Activated CD4-positive, alpha-beta T cell treated with anti-CD3 and anti-CD28 coated beads, Interleukin-2, Interleukin-4, amounts not matched to agents 100 ng/mL and 50 ng/mL, durations not matched to agents 16 hours and 8 hours (primary cell): ENCODE data around the gene CDV3.

Source experiments
- DNase-seq: peaks from one replicate; pipeline ENCODE4 v3.0.0-alpha.2; 2020; ENCODE audit warnings: low spot score

CDV3 gene

DNA sequence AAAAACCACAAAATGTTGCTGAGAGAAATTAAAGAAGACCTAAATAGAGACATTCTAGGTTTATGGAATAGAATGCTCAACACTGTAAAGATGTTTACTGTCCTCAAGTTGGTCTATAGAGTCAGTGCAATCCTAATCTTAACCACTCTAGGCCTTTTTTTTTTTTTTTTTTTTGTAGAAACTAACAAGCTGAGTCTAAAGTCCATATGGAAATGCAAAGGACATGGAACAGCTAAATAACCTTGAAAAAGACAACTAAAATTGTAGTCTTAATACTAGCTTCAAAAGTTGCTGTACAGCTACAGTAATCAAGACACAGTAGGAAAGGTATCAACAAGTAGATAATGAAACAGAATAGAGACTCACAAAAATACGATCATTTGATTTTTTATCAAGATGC is 32.9 kb downstream of the CDV3 start:
- DNase-seq: no peak

DNA sequence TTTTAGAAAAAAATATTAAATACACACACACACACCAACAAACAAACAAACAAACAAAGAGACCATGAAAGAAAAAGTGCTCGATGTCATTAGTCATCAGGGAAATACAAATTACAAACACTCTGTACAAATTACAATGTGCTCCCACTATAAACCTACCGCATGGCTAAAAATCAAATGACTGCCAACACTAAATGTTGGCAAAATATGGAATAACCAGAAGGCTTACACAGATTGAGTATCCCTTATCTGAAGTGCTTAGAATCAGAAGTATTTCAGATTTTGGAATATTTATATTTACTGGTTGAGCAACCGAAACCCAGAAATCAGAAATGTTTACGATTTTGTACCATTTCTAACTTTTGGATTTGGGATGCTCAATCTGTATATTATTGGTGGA is 33.4 kb downstream of the CDV3 start:
- DNase-seq: no peak

DNA sequence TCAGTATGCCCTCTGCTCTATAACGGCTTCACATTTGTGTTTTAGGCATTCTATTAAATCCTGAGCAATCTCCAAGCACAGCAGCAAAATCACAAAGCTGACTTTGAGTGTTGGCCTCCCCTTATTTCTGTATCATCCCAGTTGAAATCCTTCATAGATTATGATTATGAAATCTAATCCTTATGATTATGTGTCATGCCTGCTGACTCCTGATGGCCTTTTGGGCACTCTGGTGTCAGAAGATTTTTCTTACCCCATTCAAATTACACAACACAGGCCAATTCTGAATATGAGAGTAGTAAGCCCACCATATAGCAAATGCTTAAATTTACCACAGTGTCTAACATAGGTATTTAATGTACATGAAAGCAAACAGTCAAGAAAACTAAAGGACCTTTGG is 34.3 kb downstream of the CDV3 start:
- DNase-seq: no peak

DNA sequence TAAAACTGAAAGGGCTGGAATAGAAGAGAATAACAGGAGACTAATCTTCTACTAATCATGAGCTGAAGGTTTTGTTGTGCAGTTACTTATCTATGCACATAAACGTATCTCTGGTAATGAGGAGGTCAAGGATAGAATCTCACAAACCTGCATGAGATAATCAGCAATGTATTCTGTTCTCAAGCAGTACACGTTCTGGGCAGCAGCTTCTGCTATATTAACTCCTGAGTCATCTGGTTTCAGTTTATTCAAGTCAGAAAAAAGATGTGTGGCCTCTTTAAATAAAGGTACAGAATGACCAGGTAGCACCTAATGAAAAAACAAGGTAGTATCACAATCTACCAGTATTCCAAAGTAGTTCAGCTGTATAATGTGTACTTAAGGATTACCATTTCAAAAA is 34.9 kb downstream of the CDV3 start:
- DNase-seq: no peak

DNA sequence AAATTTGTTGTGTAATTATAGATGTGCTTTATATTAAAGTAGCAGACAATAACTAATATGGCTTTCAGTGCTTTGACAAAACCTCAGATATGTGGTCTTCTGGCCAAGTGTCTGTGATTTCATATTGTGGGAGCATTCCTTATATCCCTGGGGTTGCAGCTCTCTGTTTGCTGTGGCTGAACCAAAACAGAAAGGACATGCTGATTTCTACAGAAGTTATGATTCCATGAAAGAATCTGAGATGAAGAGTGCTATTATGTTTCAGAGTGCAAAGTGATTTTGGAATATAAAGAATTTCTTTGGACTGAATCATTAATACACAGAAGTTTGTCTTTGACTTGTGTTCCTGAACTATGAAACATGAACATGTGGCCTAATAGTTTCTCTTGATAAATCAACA is 36.5 kb downstream of the CDV3 start:
- no peak for DNase-seq

DNA sequence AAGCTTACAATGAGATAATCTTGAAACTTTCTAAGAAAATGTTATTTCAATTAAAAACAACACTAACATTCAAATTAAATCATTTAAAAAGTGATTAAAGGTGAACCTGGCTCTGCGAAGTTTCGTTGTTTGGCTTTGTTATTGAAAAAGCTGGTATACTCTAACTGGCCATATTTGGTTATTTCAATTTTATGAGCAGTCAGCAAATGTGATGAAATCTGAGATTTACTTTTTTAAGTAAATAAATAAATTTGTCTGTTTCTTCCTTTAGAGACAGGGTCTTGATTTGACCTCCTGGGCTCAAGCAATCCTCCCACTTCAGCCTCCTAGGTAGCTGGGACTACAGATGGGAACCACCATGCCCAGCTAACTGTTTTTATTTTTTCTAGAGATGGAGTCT is 38.0 kb downstream of the CDV3 start:
- DNase-seq: no peak

DNA sequence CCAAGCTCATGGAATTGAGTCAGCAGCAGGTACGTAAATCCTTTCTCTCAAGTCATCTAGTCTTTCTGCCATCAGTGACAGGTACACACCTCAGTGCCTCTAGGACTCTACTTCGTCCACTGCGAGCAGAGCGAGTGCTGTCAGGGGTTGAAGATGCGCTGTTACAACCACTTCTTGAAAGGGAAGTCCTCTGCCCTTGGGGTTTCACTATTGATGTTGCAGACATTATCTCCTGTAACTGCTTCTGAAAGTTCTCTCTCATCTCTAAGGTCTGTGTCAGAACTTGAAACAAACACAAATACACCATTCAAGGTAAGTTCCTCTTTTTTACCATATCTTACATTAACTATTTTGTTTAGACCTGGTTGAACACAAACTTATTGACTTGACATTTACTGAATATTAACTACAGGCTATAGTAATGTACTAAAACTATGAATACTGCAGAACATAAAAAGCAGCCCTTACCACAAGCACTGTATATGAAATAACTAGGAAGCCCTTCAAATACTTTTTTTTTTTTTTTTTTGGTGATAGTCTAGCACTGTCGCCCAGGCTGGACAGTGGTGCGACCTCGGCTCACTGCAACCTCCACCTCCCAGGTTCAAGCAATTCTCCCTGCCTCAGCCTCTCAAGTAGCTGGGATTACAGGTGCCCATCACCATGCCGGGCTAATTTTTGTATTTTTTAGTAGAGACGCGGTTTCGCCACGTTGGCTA is 46.7 kb downstream of the CDV3 start:
- peak; percentile 4 for DNase-seq

DNA sequence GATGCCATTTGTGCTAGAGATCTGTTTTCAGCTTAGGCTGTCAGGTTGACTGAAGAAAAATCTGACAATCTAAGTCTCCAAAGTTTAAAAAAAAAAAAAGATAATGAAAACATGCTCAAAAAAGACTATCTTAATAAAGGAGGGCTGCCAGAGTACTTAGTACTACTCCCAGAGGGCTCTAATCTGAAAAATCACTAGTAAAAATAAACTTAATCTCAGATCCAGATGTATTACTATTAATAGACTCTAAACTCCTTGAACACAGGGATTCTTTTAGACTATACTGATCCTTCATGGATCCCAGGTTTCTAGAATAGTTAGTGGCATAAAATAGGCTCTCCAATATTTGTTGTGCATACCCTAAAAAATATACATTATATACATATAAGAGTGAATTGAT is 54.3 kb downstream of the CDV3 start:
- DNase-seq: no peak

DNA sequence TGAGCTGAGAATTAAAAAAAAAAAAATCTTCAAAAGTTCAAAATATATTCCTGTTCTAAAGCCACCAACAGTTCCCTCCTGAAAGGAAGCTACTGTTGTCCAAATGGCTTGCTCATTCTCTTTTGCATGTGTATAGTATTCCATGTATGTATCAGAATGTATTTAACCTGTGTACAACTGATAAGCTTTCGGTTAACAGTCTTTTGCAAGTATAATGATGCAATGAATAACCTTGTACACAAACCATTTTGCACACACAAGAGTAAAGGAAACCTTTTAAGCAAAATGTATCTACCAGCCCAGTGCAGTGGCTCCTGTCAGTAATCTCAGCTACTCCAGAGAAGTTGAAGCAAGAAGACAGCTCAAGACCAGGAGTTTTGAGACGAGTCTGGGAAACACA is 55.7 kb downstream of the CDV3 start:
- no peak for DNase-seq

DNA sequence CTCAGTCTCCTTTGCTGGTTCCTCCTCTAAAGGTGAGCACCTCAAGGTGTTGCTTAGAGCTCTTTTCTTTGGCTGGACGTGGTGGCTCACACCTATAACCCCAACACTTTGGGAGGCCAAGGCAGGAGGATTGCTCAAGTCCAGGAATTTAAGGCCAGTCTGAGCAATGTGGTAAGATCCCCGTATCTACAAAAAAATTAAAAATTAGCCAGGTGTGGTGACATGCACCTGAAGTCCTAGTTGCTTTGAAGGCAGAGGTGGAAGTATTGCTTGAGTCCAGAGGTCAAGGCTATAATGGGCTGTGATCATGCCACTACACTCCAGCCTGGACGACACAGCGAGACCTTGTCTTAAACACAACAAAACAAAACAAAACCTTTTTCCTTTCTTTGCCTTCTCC is 60.0 kb downstream of the CDV3 start:
- DNase-seq: no peak
